Keratinocyte (primary cell): ENCODE results near the gene SYVN1. TPM values are rescaled to one million over a fixed set of nuclear protein-coding genes. Genes with fewer than 3 reads are reported as not detected.
"Not testable (repeated sequence)": the region's sequence is repeated elsewhere in the genome, so short reads cannot be mapped to it uniquely, and the experiment has no call there.

ENCODE experiments used
- DNase-seq: peaks from one replicate; pipeline ENCODE4 v3.0.0-alpha.2; 2011; ENCODE audit warnings: low read depth, missing footprints, low spot score
- FAIRE-seq: peaks from 2 replicates; lab custom pipeline; 2011; peaks lifted over from hg19 to GRCh38; lab: Jason Lieb, UNC
- H2AFZ ChIP-seq: 2 replicates; pipeline ENCODE4 v1.6.0; 2012; ENCODE audit warnings: low read length, control low read depth, inconsistent platforms; ENCODE audit not compliant: control insufficient read depth
- H3K27ac ChIP-seq: 2 replicates; pipeline ENCODE4 v1.5.1; 2011; ENCODE audit warnings: low read length; ENCODE audit not compliant: control insufficient read depth, insufficient read depth
- H3K27me3 ChIP-seq: 3 replicates; pipeline ENCODE4 v1.6.0; 2011; ENCODE audit warnings: low read length; ENCODE audit not compliant: control insufficient read depth, insufficient read depth; ENCODE audit errors: extremely low read depth
- H3K36me3 ChIP-seq, 2 experiments: 2 replicates in 1 of 2; 3 replicates in 1 of 2; pipeline ENCODE4 v1.5.1; 2011; ENCODE audit warnings: low read length in 2 of 2, mild to moderate bottlenecking in 1 of 2; ENCODE audit not compliant: control insufficient read depth in 2 of 2, insufficient read depth in 2 of 2; ENCODE audit errors: extremely low read depth in 1 of 2
- H3K4me1 ChIP-seq: 3 replicates; pipeline ENCODE4 v1.5.1; 2011; ENCODE audit warnings: low read length; ENCODE audit not compliant: control insufficient read depth, insufficient read depth; ENCODE audit errors: extremely low read depth
- H3K4me2 ChIP-seq: 3 replicates; pipeline ENCODE4 v1.6.0; 2011; ENCODE audit warnings: low read depth, low read length; ENCODE audit not compliant: control insufficient read depth, insufficient read depth; ENCODE audit errors: extremely low read depth
- H3K4me3 ChIP-seq, 3 experiments: fragments of 200-600 bp in 1 of 3; sonication (generic) in 1 of 3; 2 replicates in 2 of 3; 3 replicates in 1 of 3; pipeline ENCODE4 v1.5.1; 2011 to 2016; ENCODE audit warnings: low read length in 3 of 3, mild to moderate bottlenecking in 3 of 3, control low read depth in 2 of 3, inconsistent platforms in 1 of 3, low read depth in 1 of 3, mixed read lengths in 1 of 3, mixed run types in 1 of 3, moderate library complexity in 1 of 3; ENCODE audit not compliant: control insufficient read depth in 2 of 3, insufficient read depth in 2 of 3; ENCODE audit errors: extremely low read depth in 1 of 3
- H3K79me2 ChIP-seq: 2 replicates; pipeline ENCODE4 v1.6.0; 2012; ENCODE audit warnings: low read length; ENCODE audit not compliant: control insufficient read depth, insufficient read depth
- H3K9ac ChIP-seq: 3 replicates; pipeline ENCODE4 v1.6.0; 2011; ENCODE audit warnings: low read length; ENCODE audit not compliant: control insufficient read depth, insufficient read depth; ENCODE audit errors: extremely low read depth
- H3K9me1 ChIP-seq: 3 replicates; pipeline ENCODE4 v1.6.0; 2011; ENCODE audit warnings: low read length; ENCODE audit not compliant: control insufficient read depth, insufficient read depth; ENCODE audit errors: extremely low read depth
- H3K9me3 ChIP-seq: 2 replicates; pipeline ENCODE4 v1.5.1; 2012; ENCODE audit warnings: low read depth, low read length; ENCODE audit not compliant: control insufficient read depth
- H4K20me1 ChIP-seq: 3 replicates; pipeline ENCODE4 v1.6.0; 2011; ENCODE audit warnings: low read length; ENCODE audit not compliant: control insufficient read depth, insufficient read depth; ENCODE audit errors: extremely low read depth
- EZH2 ChIP-seq: IDR thresholded peaks from one replicate; pipeline ENCODE4 v1.6.1; 2012; ENCODE audit warnings: inconsistent platforms, mild to moderate bottlenecking, low read length, moderate library complexity
- dilution Hi-C: fragments of 300-500 bp; cut with MboI; formaldehyde crosslinking; loops from one replicate; pipeline ENCODE4 v1.7.0; 2020; ENCODE audit warnings: low sequenced_read_pairs; ENCODE audit not compliant: extremely low pct_ligation_motif_present
- polyA plus RNA-seq, 5 experiments: library from polyadenylated mRNA; depleted of rRNA in 3 of 5; stranded (reverse) in 3 of 5; stranded (forward) in 1 of 5; unstranded in 1 of 5; fragments of >200 nt; gene quantifications; 1 replicate in 1 of 5; 2 replicates in 3 of 5; 3 replicates in 1 of 5; pipeline versions ENCODE4 v1.2.1 to v1.2.3, GENCODE V29; 2011 to 2012; ENCODE audit warnings: missing spikeins in 2 of 5, low read depth in 1 of 5, low replicate concordance in 1 of 5
- TF ChIP-seq, protein P1 (sequence below), 3 experiments: IDR thresholded peaks in 1 of 3; conservative IDR thresholded peaks in 1 of 3; optimal IDR thresholded peaks in 1 of 3; 2 replicates in 2 of 3; 3 replicates in 1 of 3; pipeline versions ENCODE3 to v1.5.1; 2011; ENCODE audit warnings: low read length in 3 of 3, mild to moderate bottlenecking in 3 of 3, moderate library complexity in 2 of 3, control low read depth in 1 of 3, inconsistent platforms in 1 of 3; ENCODE audit not compliant: insufficient read depth in 2 of 3; ENCODE audit errors: extremely low read depth in 1 of 3

SYVN1 gene
- polyA plus RNA-seq, 1 donor (not counting 4 experiments of a cell fraction or from before 2014, with no cell fraction given), result 10.8 TPM

DNA sequence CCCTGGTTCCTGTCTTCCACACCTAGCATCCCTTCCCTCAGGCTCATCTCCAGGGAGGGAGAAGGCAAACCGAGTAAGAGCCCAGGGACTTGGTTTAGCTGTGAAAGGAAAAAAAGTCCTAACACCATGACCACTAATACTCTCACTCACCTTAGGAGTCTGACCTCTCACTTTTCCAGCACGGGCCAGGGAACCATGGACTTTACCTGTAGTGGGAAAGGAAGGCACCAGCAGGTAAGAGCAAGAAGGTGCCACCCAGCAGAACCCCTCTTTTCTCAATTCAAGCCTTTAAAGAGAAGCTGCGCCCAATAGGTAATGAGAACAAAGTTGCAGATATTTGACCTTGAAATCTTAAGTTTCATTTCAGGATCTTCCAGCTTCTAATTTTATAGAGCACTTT is 13.5 kb downstream of the SYVN1 start:
- Histone ChIP-seq H3K4me3 (peak overlapping the region; percentile 66 to 91 (median 91)), H3K4me1 (peaks cover 26% of the 10 kb centered on the region), H2AFZ (no peak overlapping the region), H3K27me3 (no peaks in the 10 kb centered on the region), H3K9me3 (no peaks in the 10 kb centered on the region), H3K36me3 (peaks cover 16 to 31% of the 10 kb centered on the region in 2 experiments), H3K79me2 (peaks cover 56% of the 10 kb centered on the region), H3K9me1 (no peaks in the 10 kb centered on the region), H3K27ac (peak overlapping the region; percentile 98), H4K20me1 (no peaks in the 10 kb centered on the region), H3K9ac (peak overlapping the region; percentile 99), H3K4me2 (peak overlapping the region; percentile 89)
- dilution Hi-C loops, result no loop called here
- no peak for FAIRE-seq
- DNase-seq, result no peak
- TF ChIP-seq, protein P1, sequence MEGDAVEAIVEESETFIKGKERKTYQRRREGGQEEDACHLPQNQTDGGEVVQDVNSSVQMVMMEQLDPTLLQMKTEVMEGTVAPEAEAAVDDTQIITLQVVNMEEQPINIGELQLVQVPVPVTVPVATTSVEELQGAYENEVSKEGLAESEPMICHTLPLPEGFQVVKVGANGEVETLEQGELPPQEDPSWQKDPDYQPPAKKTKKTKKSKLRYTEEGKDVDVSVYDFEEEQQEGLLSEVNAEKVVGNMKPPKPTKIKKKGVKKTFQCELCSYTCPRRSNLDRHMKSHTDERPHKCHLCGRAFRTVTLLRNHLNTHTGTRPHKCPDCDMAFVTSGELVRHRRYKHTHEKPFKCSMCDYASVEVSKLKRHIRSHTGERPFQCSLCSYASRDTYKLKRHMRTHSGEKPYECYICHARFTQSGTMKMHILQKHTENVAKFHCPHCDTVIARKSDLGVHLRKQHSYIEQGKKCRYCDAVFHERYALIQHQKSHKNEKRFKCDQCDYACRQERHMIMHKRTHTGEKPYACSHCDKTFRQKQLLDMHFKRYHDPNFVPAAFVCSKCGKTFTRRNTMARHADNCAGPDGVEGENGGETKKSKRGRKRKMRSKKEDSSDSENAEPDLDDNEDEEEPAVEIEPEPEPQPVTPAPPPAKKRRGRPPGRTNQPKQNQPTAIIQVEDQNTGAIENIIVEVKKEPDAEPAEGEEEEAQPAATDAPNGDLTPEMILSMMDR (optimal IDR thresholded peaks at IDR 0.05 in 1 of 3, IDR thresholded peaks at IDR 0.05 in 1 of 3, conservative IDR thresholded peaks at IDR 0.05 in 1 of 3; ENCODE audit: extremely low read depth in 1 of 3, insufficient read depth in 2 of 3, low read length in 3 of 3), result no peak

DNA sequence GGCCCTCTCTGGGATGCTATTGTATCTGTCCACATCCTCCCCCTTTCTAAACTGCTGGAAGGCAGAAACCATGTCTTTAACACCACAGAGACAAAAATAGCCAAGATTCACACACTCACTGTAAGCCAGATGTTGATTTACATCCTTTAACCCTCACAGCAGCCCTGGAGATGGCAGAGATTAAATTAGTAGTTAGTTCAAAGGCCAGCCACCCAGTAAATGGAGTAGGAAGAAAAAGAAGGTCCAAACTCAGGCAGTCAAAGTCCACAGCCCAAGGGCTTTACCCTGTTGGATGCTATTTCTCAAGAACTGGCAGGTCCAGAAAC is 14.7 kb downstream of the SYVN1 start:
- peaks cover 59% of the 10 kb centered on the region for H3K79me2 ChIP-seq
- dilution Hi-C loops, result no loop called here
- DNase-seq, result no peak
- H3K9me1 ChIP-seq, result peaks cover 2% of the 10 kb centered on the region
- H3K4me2 ChIP-seq, result no peak overlapping the region
- no peak overlapping the region for H3K4me3 ChIP-seq
- peaks cover 28% of the 10 kb centered on the region for H3K4me1 ChIP-seq
- H2AFZ ChIP-seq, result no peak overlapping the region
- peak overlapping the region; percentile 34 for H3K27ac ChIP-seq
- H3K9ac ChIP-seq, result no peak overlapping the region
- TF ChIP-seq, protein P1 (optimal IDR thresholded peaks at IDR 0.05 in 1 of 3, IDR thresholded peaks at IDR 0.05 in 1 of 3, conservative IDR thresholded peaks at IDR 0.05 in 1 of 3; ENCODE audit: extremely low read depth in 1 of 3, insufficient read depth in 2 of 3, low read length in 3 of 3), result no peak
- TF ChIP-seq EZH2, result no peak
- no peaks in the 10 kb centered on the region for H4K20me1 ChIP-seq
- no peaks in the 10 kb centered on the region for H3K27me3 ChIP-seq
- H3K36me3 ChIP-seq, result peaks cover 17 to 33% of the 10 kb centered on the region in 2 experiments
- no peaks in the 10 kb centered on the region for H3K9me3 ChIP-seq
- FAIRE-seq, result no peak

DNA sequence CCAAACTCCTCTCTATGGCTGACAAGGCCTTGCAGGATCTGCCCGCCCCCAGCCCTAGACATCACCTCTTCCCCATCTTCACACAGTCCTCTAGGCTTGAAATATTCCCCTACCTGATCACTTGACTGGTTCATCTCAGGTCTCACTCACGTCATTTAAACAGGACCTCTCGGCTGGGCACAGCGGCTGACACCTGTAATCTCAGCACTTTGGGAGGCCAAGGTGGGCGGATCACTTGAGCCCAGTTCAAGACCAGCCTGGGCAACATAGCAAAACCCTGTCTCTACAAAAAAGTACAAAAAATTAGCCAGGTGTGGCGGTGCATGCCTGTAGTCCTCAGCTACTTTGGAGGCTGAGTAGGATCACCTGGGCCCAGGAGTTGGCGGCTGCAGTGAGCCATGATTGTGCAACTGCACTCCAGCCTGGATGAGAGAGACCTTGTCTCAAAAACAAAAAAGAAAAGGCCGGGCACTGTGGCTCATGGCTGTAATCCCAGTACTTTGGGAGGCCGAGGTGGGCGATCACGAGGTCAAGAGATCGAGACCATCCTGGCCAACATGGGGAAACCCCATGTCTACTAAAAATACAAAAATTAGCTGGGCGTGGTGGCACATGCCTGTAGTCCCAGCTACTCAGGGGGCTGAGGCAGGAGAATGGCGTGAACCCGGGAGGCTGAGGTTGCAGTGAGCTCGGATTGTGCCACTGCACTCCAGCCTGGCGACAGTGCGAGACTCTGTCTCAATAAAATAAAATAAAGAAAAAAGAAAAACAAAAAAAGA is 15.2 kb downstream of the SYVN1 start:
- Histone ChIP-seq H3K4me1 (peaks cover 28% of the 10 kb centered on the region), H3K36me3 (peaks cover 17 to 33% of the 10 kb centered on the region in 2 experiments), H3K79me2 (peaks cover 54% of the 10 kb centered on the region)
- H2AFZ ChIP-seq, H3K9ac ChIP-seq, H3K4me2 ChIP-seq, dilution Hi-C loops, H3K27ac ChIP-seq, DNase-seq, H4K20me1 ChIP-seq, H3K9me3 ChIP-seq, H3K27me3 ChIP-seq, H3K4me3 ChIP-seq, FAIRE-seq, H3K9me1 ChIP-seq: not testable (repeated sequence)
